ENCODE measurements around the gene ATP6V1B1.

GRCh38 chr2:70985283-70985688 lies 49.6 kb downstream of the ATP6V1B1 start:
- TF ChIP-seq CTCF (IDR thresholded peaks at IDR 0.05), result no peak
- no peak for TF ChIP-seq EP300 (IDR thresholded peaks at IDR 0.05)
- TF ChIP-seq POLR2AphosphoS5 (IDR thresholded peaks at IDR 0.05), result no peak
- TF ChIP-seq POLR2A (IDR thresholded peaks at IDR 0.05), result no peak
